Measurements from ENCODE around the gene TBX1. TPM values are rescaled to one million over a fixed set of nuclear protein-coding genes. Genes with fewer than 3 reads are reported as not detected.

The TBX1 gene
- total RNA-seq, 1 donor from 2014 or later = 0.29 TPM

- intact Hi-C loops (cut with micrococcal nuclease) = no loop called here
- H3K27me3 Mint-ChIP-seq (ENCODE audit: insufficient read depth) = no peaks in the 10 kb centered on the region
- no peak for DNase-seq (ENCODE audit: low spot score)
- H3K4me3 Mint-ChIP-seq = no peak overlapping the region
- H3K27ac Mint-ChIP-seq = no peak overlapping the region
- no peaks in the 10 kb centered on the region for H3K4me1 Mint-ChIP-seq (ENCODE audit: low read depth)
- no peaks in the 10 kb centered on the region for H3K9me3 Mint-ChIP-seq
- H3K36me3 Mint-ChIP-seq (ENCODE audit: low read depth) = peaks cover 3% of the 10 kb centered on the region
Observed at GRCh38 chr22:19796160-19796559, 35.6 kb downstream of the TBX1 start.

GRCh38 chr22:19797086-19798002 lies 36.8 kb downstream of the TBX1 start:
- intact Hi-C loops (cut with micrococcal nuclease) = no loop called here
- no peak overlapping the region for H3K4me3 Mint-ChIP-seq
- no peaks in the 10 kb centered on the region for H3K27me3 Mint-ChIP-seq (ENCODE audit: insufficient read depth)
- DNase-seq (ENCODE audit: low spot score) = no peak
- H3K4me1 Mint-ChIP-seq (ENCODE audit: low read depth) = no peaks in the 10 kb centered on the region
- H3K27ac Mint-ChIP-seq = no peak overlapping the region
- no peaks in the 10 kb centered on the region for H3K9me3 Mint-ChIP-seq
- H3K36me3 Mint-ChIP-seq (ENCODE audit: low read depth) = peaks cover 3% of the 10 kb centered on the region

DNA sequence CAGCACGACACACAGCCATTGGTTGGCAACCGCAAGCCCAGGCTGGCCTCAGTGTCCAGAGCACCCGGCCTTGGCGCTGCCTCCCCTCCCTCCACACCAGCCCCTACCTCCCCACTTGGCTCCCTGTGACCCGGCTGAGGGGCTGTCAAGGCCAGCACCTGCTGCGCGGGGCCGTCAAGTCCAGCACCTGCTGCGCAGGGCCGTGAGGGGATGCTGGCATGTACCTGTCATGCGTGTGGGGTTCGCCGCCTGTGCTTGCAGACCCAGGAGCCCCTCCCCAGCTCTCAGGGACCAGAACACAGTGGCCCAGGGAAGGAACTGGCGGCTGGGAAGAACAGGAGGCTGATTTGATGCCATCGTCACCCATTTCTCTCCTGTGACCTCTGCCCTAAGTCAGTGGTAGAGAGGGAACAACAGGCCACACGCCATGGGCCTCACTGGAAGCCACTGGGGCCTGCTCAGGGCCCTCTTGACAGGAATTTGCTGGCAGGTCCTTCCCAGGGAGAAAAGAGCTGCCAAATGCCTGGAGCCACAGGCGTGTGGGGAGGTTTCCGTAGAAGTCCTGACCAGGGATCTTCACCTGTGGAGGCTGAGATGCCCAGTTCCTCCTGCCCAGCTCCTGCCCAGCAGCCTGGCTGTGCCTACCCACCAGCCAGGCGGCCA lies 37.6 kb downstream of the TBX1 start:
- Mint-ChIP-seq H3K9me3 (no peaks in the 10 kb centered on the region), H3K27ac (no peak overlapping the region), H3K36me3 (ENCODE audit: low read depth) (peaks cover 3% of the 10 kb centered on the region), H3K27me3 (ENCODE audit: insufficient read depth) (no peaks in the 10 kb centered on the region), H3K4me1 (ENCODE audit: low read depth) (no peaks in the 10 kb centered on the region), H3K4me3 (no peak overlapping the region)
- intact Hi-C loops (cut with micrococcal nuclease) = no loop called here
- DNase-seq (ENCODE audit: low spot score) = no peak

GRCh38 chr22:19798891-19799293 lies 38.3 kb downstream of the TBX1 start:
- intact Hi-C loops (cut with micrococcal nuclease) = no loop called here
- Mint-ChIP-seq H3K36me3 (ENCODE audit: low read depth) (no peaks in the 10 kb centered on the region), H3K4me1 (ENCODE audit: low read depth) (no peaks in the 10 kb centered on the region), H3K9me3 (no peaks in the 10 kb centered on the region), H3K27ac (no peak overlapping the region), H3K27me3 (ENCODE audit: insufficient read depth) (no peaks in the 10 kb centered on the region), H3K4me3 (no peak overlapping the region)
- no peak for DNase-seq (ENCODE audit: low spot score)

GRCh38 chr22:19799322-19800190 lies 39.0 kb downstream of the TBX1 start:
- Mint-ChIP-seq H3K27ac (peak overlapping the region; percentile 4), H3K4me1 (ENCODE audit: low read depth) (no peaks in the 10 kb centered on the region), H3K9me3 (no peaks in the 10 kb centered on the region), H3K4me3 (no peak overlapping the region), H3K36me3 (ENCODE audit: low read depth) (no peaks in the 10 kb centered on the region), H3K27me3 (ENCODE audit: insufficient read depth) (no peaks in the 10 kb centered on the region)
- DNase-seq (ENCODE audit: low spot score) = no peak
- intact Hi-C loops (cut with micrococcal nuclease) = no loop called here

- no peaks in the 10 kb centered on the region for H3K9me3 Mint-ChIP-seq
- no peak overlapping the region for H3K4me3 Mint-ChIP-seq
- no peaks in the 10 kb centered on the region for H3K4me1 Mint-ChIP-seq (ENCODE audit: low read depth)
- H3K27ac Mint-ChIP-seq = peak overlapping the region; percentile 4
- intact Hi-C loops (cut with micrococcal nuclease) = no loop called here
- no peaks in the 10 kb centered on the region for H3K36me3 Mint-ChIP-seq (ENCODE audit: low read depth)
- no peaks in the 10 kb centered on the region for H3K27me3 Mint-ChIP-seq (ENCODE audit: insufficient read depth)
- no peak for DNase-seq (ENCODE audit: low spot score)
Observed at GRCh38 chr22:19800306-19800705, 39.7 kb downstream of the TBX1 start.

GRCh38 chr22:19800761-19801244 lies 40.2 kb downstream of the TBX1 start:
- intact Hi-C loops (cut with micrococcal nuclease) = no loop called here
- H3K9me3 Mint-ChIP-seq = no peaks in the 10 kb centered on the region
- no peaks in the 10 kb centered on the region for H3K36me3 Mint-ChIP-seq (ENCODE audit: low read depth)
- no peaks in the 10 kb centered on the region for H3K27me3 Mint-ChIP-seq (ENCODE audit: insufficient read depth)
- no peak overlapping the region for H3K27ac Mint-ChIP-seq
- H3K4me1 Mint-ChIP-seq (ENCODE audit: low read depth) = no peaks in the 10 kb centered on the region
- no peak for DNase-seq (ENCODE audit: low spot score)
- H3K4me3 Mint-ChIP-seq = no peak overlapping the region

- H3K9me3 Mint-ChIP-seq = no peaks in the 10 kb centered on the region
- no peak overlapping the region for H3K4me3 Mint-ChIP-seq
- H3K27ac Mint-ChIP-seq = no peak overlapping the region
- H3K36me3 Mint-ChIP-seq (ENCODE audit: low read depth) = no peaks in the 10 kb centered on the region
- intact Hi-C loops (cut with micrococcal nuclease) = no loop called here
- H3K27me3 Mint-ChIP-seq (ENCODE audit: insufficient read depth) = no peaks in the 10 kb centered on the region
- no peaks in the 10 kb centered on the region for H3K4me1 Mint-ChIP-seq (ENCODE audit: low read depth)
- no peak for DNase-seq (ENCODE audit: low spot score)
Observed at GRCh38 chr22:19801340-19802000, 40.9 kb downstream of the TBX1 start.

DNA sequence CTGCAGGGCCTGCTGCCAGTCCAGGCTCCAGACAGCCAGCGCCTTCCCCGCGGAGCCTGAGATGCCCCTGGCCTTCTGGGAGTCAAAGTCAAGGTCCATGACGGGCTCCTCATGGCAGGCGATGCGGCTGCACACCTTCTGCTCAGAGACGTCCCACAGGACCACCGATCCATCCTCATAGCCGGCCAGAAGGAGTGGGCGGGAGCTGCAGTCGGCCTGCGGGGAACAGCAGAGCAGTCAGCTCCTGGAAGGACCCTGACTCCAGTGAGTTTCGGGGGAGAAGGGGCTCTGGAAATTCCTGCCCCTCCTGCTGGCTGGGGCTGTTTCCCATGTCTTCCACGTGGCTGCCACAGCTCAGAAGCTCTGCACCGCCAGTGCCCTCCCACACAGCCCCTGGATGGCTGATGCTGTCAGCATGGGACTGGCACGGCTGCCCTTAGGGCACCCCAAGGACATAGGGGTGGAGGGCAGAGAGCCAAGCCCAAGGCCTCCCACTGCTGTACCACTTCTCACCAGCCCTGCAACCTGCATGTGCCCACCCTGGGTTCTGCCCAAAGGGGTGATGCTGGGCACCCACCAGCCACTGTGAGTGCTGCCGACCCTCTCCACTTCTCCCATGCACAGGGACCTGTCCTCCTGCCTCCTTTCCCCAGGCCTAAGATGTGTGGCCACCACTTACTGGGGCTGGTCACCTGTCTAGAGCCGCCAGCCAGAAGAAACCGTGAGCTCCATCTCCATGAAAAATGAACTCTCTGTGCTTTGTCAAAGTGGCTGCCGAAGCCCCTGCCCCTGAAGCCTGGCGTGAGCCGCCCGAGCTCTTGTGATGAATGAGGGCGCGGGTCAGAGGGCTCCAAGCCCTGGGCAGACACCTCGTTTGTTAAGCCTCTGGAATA lies 41.7 kb downstream of the TBX1 start:
- intact Hi-C loops (cut with micrococcal nuclease) = no loop called here
- no peaks in the 10 kb centered on the region for H3K9me3 Mint-ChIP-seq

GRCh38 chr22:19802894-19803735 lies 42.5 kb downstream of the TBX1 start:
- no peaks in the 10 kb centered on the region for H3K36me3 Mint-ChIP-seq (ENCODE audit: low read depth)

More for the DNA sequence above, 41.7 kb downstream of the TBX1 start:
- H3K27ac Mint-ChIP-seq = no peak overlapping the region
- no peak for DNase-seq (ENCODE audit: low spot score)
- H3K27me3 Mint-ChIP-seq (ENCODE audit: insufficient read depth) = no peaks in the 10 kb centered on the region
- no peaks in the 10 kb centered on the region for H3K36me3 Mint-ChIP-seq (ENCODE audit: low read depth)
- H3K4me1 Mint-ChIP-seq (ENCODE audit: low read depth) = no peaks in the 10 kb centered on the region
- no peak overlapping the region for H3K4me3 Mint-ChIP-seq

DNA sequence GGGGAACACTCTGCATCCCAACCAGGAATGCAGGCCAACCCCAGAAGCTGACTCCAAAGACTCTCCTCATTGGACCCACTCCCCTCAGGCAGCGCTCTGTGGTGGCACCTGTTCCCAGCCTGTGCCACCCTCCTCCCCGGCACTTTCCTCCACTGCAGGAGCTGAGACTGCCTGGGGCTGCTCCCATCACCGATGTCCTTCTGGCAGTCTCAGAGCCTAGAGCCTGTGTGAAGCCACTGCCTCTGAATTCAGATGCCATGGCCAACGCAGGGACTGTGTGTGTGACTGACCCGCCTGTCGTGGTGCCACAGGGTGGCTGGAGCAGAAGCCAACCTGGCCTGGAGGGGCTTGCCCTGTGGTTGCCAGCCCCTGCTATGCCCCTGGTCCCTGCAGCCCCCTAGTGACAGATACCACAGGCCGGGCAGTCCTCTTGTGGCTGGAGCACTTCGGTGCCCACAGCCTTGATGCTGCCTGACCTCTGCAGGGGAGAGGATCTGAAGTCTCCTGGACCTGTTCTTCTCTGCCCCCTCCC lies 43.2 kb downstream of the TBX1 start:
- H3K27me3 Mint-ChIP-seq (ENCODE audit: insufficient read depth) = no peaks in the 10 kb centered on the region
- no peak overlapping the region for H3K4me3 Mint-ChIP-seq
- H3K27ac Mint-ChIP-seq = no peak overlapping the region
- no peaks in the 10 kb centered on the region for H3K4me1 Mint-ChIP-seq (ENCODE audit: low read depth)
- H3K9me3 Mint-ChIP-seq = no peaks in the 10 kb centered on the region
- no peak for DNase-seq (ENCODE audit: low spot score)
- intact Hi-C loops (cut with micrococcal nuclease) = no loop called here
- no peaks in the 10 kb centered on the region for H3K36me3 Mint-ChIP-seq (ENCODE audit: low read depth)

More at GRCh38 chr22:19802894-19803735, 42.5 kb downstream of the TBX1 start:
- no peak for DNase-seq (ENCODE audit: low spot score)
- intact Hi-C loops (cut with micrococcal nuclease) = no loop called here
- Mint-ChIP-seq H3K4me1 (ENCODE audit: low read depth) (no peaks in the 10 kb centered on the region), H3K9me3 (no peaks in the 10 kb centered on the region), H3K27ac (no peak overlapping the region), H3K4me3 (no peak overlapping the region), H3K27me3 (ENCODE audit: insufficient read depth) (no peaks in the 10 kb centered on the region)

Data from activated T-helper 1 cell treated with anti-CD3 and anti-CD28 coated beads, Interleukin-12 subunit alpha, Interleukin-12 subunit beta, Interleukin-2, Interleukin-4 antibody, amounts not matched to agents 30 ng/mL and 10 ng/mL and 1 ng/mL, durations not matched to agents 14 hours and 24 hours and 36 hours (primary cell).